Measurements from ENCODE around the gene RBFOX2.
"Not testable (repeated sequence)": the region's sequence is repeated elsewhere in the genome, so short reads cannot be mapped to it uniquely, and the experiment has no call there.

The RBFOX2 gene

DNA sequence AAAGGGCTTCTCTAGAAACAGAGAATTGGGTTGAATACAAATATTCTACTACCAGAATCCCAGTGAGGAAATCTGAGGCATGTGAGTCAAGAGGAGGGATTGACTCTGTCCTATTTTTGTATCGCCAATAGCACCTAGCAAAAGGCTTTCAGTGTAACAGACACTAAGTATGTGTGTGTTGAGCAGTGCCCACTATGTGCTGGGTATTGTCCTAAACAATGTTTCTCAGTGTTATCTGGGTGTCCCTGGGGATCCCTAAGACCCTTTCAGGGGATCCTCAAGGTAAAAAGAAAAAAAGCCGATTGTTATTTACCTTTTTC is 21.0 kb upstream of the RBFOX2 start:
- DNase-seq = no peak
- intact Hi-C loops (cut with DNase I) = no loop called here

GRCh38 chr22:36048911-36049677 is 20.5 kb upstream of the RBFOX2 start:
- no peak for DNase-seq
- intact Hi-C loops (cut with DNase I) = no loop called here

DNA sequence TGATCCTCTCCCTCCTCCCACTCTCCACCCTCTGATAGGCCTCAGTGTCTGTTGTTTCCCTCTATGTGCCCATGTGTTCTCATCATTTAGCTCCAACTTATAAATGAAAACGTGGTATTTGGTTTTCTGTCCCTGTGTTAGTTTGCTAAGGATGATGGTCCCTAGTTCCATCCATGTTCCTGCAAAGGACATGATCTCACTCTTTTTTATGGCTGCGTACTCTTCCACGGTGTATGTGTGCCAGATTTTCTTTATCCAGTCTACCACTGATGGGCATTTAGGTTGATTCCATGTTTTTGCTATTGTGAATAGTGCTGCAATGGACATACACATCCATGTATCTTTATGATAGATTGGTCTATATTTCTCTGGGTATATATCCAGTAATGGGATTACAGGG is 15.9 kb upstream of the RBFOX2 start:
- intact Hi-C loops (cut with DNase I); DNase-seq: not testable (repeated sequence)

DNA sequence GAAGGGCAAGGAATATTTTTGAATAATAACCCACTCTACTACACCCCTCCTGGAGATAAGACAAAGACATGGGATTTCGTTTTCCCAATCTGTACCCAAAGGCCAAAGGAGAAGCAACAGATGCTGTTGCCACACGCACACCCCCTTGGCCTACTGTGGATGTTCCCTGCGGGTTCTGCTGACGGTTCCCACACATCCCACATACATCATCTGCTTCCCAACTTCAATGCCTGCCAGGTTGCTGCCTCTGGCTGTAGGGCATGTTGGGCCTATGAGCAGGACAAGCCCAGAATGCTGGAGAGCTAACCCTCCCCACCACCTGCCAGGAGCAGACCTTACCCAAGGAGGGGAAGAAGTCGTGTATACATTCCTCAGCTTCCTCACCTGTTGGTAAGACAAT is 13.6 kb upstream of the RBFOX2 start:
- DNase-seq = no peak

GRCh38 chr22:36039125-36039524 is 10.5 kb upstream of the RBFOX2 start:
- intact Hi-C loops (cut with DNase I) = no loop called here
- no peak for DNase-seq

More for the DNA sequence above, 13.6 kb upstream of the RBFOX2 start:
- intact Hi-C loops (cut with DNase I) = no loop called here

DNA sequence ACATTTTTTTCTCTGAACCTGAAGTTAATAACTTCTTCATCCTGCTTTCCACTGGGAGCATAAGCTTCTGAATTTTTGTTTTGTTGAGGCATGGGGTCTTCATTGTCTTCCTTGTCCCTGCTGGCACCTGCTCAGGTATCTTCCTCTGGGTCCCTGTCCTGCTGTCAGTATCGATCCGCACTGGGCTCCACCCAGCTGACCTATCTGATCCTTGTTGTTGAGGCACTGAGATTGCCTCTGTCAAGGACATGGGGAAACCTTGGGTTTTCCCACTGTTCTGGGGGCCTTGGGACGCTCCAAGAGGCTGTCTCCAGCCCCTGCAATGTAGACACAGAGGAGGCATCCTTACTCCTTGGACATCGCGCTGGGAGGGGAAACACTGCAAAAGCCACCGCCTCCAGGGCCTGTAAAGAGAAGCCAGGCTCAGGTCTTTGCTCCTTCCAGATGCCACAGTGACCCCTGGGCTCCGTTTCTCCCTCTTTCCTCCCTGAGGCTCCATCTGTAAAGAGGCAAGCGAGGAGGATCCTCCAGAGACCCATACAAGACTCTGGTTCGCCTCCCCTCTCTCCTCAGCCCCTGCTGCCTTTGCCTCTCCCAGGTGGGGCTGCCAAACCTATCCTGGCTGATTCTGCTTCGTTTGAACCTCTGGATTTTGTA is 8.6 kb upstream of the RBFOX2 start:
- intact Hi-C loops (cut with DNase I) = no loop called here
- DNase-seq = no peak

DNA sequence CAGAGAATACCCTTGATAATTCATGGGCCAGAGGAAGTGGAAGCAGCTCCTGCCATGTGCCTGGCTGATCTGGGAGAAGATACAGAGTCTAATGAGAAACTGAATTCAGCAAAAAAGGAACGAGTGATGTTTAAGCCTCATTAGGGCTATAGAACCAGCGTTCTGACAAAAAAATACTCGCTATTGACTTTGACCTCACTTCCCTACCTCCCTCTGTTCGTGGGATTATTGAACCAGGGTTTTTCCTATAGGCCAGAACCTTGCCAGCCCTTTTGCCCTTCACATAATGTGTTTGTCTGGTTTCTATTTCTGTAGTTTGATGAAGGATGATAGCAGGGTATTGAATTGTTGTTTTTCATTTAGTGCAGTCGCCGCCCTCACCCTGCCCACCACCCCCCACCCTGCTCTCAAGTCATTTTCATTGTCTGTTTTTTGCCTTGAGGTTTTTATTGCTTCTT is 7.6 kb upstream of the RBFOX2 start:
- intact Hi-C loops (cut with DNase I) = no loop called here
- no peak for DNase-seq

DNA sequence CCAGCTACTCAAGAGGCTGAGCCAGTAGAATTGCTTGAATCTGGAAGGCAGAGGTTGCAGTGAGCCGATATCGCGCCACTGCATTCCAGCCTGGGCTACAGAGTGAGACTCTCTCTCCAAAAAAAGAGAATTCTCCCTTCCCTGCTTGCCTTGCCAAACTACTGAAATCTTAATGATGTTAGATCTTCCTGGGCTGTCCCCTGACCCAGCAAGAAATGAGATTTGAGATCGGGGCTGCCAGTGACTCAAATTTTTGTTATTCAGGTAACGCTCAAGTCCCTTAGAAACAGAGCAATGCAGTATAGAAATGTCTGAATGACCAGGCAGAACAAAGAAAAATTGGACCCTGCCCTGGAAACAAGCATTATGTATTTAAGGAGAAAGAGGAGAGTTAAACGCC is 4.0 kb upstream of the RBFOX2 start:
- intact Hi-C loops (cut with DNase I) = no loop called here
- DNase-seq = no peak

DNA sequence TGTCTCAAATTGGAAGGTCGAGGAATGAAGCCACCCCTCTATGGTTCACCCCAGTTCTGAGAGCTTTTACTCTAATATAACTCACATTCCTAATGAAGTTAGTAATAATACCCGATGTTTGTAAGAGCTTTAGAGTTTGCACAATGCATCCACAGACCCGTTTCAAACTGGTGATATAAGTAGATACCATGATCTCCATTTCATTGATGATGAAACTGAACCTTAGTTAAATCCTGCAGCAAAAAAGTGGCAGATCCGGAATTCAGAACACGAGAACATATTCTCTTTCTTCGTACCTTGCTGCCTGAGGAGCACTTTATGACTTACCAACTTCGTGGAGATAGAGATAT is 757 bp upstream of the RBFOX2 start:
- no peak for DNase-seq
- intact Hi-C loops (cut with DNase I) = loop anchor here (10.0 kb wide), 1 partner anchor 185 kb away; no protein-coding TSS in a partner anchor

DNA sequence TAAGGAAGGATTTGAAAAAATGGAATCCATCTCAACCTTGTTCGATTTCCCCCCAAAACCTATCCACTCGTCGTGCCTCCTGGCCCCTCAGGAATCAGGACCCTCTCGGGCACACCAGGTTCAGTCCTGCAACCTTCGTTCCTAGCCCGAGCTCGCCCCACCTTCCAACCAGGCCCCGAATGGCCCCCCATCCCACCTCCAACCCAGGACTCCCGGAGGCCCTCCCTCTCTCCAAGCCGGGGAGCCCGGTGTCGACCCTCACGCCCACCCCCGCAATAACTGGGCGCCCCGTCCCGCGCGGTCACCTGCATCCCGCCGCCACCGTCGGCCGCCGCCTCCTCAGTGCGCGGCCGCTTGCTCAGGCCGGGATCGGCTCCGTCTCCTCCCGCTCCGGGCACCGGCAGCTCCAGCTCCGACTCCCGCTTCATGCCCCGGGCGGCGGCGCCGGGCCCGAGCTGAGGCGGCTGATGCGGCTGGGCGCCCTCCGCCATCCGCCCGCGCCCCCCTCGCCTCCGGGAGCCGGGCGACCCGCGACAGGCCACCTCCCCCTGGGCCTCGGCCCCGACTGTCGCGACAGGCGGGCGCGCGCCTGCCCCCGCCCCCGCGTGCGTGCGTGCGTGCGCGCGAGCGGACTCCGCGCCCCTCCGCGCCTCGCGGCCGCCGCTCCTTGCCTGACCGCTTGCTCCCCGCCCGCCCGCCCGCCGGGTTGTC is 534 bp downstream of the RBFOX2 start:
- DNase-seq = peak in 22 of 42 donors; percentile 10 to 62 (median 32)
- intact Hi-C loops (cut with DNase I) = loop anchor here (10.0 kb wide), 1 partner anchor 183 kb away; no protein-coding TSS in a partner anchor

GRCh38 chr22:36027579-36027934 is 1.1 kb downstream of the RBFOX2 start:
- DNase-seq = peak in 27 of 42 donors; percentile 4 to 47 (median 16)
- intact Hi-C loops (cut with DNase I) = loop anchor here (10.0 kb wide), 1 partner anchor 183 kb away; no protein-coding TSS in a partner anchor

DNA sequence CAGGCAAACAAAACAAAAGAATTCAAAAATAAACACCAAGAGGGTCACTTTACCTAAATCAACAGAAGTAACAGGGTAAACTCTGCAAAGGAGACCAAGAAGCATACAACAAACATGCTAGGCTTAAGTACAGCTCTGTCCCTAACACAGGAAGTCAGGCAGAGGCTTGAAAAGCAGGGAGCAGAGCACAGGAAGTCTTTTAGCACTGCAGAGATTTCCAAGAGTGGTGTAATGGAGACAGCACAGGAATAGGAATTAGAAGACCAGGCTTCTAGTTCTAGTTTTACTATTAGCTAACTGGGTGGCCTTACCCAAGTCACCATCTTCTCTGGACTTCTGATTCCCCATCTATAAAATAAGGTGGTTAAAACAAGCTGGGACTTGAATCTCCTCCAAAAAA is 1.9 kb downstream of the RBFOX2 start:
- DNase-seq = peak in 4 of 42 donors; percentile 12 to 40 (median 20)
- intact Hi-C loops (cut with DNase I) = loop anchor here (10.0 kb wide), 1 partner anchor 182 kb away; no protein-coding TSS in a partner anchor

- DNase-seq = no peak
- intact Hi-C loops (cut with DNase I) = loop anchor here (10.0 kb wide), 1 partner anchor 178 kb away; no protein-coding TSS in a partner anchor
Measured at GRCh38 chr22:36022697-36023096, 5.9 kb downstream of the RBFOX2 start.

DNA sequence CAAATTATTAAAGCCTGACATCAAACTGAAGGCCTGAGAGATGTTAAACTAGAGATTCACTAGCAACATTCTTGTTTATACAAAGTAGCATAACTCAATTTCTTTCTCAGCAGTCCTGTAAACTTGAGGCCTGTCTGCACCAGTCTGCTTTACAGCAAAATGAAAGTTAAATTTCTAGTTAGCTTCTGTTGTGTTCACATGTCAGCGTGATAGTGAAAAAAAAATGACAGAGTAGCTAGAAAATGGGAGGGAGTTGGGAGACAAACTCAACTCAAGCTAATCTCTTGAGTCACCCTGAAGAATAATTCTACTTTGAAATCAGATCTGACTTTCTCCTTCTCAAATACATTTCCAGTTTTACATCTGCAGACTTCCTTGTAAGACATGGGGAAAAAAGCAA is 6.5 kb downstream of the RBFOX2 start:
- intact Hi-C loops (cut with DNase I) = loop anchor here (10.0 kb wide), 1 partner anchor 177 kb away; no protein-coding TSS in a partner anchor
- DNase-seq = no peak

GRCh38 chr22:36021606-36022153 is 6.9 kb downstream of the RBFOX2 start:
- intact Hi-C loops (cut with DNase I) = loop anchor here (10.0 kb wide), 1 partner anchor 177 kb away; no protein-coding TSS in a partner anchor
- no peak for DNase-seq

- not testable (repeated sequence) for DNase-seq
- intact Hi-C loops (cut with DNase I) = loop anchor here (10.0 kb wide), 1 partner anchor 176 kb away; no protein-coding TSS in a partner anchor
Measured at GRCh38 chr22:36020865-36021264, 7.8 kb downstream of the RBFOX2 start.

DNA sequence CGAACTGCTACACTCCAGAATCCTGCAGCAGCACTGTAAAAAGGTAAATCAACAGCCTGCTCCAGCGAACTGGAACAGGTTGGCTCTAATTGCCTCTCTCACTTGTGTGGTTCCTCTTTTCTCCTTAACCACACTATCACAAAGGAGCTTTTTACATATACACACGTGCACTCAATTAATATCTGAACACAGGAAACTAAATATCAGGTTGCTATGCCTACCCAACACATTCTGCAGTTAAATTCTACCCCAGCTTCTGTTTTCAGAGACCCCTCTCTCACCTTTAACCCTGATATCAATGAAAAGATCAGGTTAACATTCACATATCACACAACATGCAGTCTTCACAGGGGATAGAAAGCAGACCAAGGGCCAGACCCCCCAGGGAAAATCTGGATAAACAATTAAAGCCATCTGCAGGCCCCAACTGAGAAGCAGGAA is 11.0 kb downstream of the RBFOX2 start:
- no peak for DNase-seq
- intact Hi-C loops (cut with DNase I) = no loop called here

- no peak for DNase-seq
- intact Hi-C loops (cut with DNase I) = no loop called here
Measured at GRCh38 chr22:36016684-36017083, 11.9 kb downstream of the RBFOX2 start.

GRCh38 chr22:36015811-36016529 is 12.7 kb downstream of the RBFOX2 start:
- DNase-seq = no peak
- intact Hi-C loops (cut with DNase I) = no loop called here

Data from head of caudate nucleus (tissue), 42 donors.